Suprapubic skin (tissue), 4 donors: ENCODE data around the gene P2RX4.

Experiments
- POLR2A ChIP-seq, 2 donors: fragments of 450-650 bp; IDR thresholded peaks; one replicate each; pipeline ENCODE4 v1.6.1; 2017; ENCODE audit warnings: antibody characterized with exemption in 2 of 2, mild to moderate bottlenecking in 2 of 2, moderate library complexity in 2 of 2
- POLR2AphosphoS5 ChIP-seq, 3 donors: sonication (generic); formaldehyde crosslinking; IDR thresholded peaks; one replicate each; pipeline ENCODE4 v1.6.1; 2017; ENCODE audit warnings: antibody characterized with exemption in 3 of 3
- TF ChIP-seq, protein P1 (sequence below), 2 donors: fragments of 200-600 bp in 1 of 2; fragments of 450-650 bp in 1 of 2; sonication (generic) in 1 of 2; IDR thresholded peaks; one replicate each; pipeline ENCODE4 v1.5.1; 2016 to 2019; ENCODE audit warnings: antibody characterized with exemption in 2 of 2, mild to moderate bottlenecking in 1 of 2, moderate library complexity in 1 of 2

DNA sequence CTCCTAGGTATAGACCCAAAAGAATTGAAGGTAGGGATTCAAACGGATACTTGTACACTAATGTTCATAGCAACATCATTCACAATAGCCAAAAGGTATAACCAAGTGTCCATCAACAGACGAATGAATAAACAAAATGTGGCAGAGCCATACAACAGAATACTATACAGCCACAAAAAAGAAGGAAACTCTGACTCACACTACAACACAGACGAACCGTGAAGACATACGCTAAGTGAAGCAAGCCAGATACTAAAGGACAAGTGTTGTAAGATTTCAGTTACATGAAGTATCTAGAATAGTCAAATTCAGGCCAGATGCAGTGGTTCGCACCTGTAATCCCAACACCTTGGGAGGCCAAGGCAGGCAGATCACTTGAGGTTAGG lies 67.4 kb downstream of the P2RX4 start:
- TF ChIP-seq POLR2AphosphoS5 (IDR thresholded peaks at IDR 0.05) (no peak), POLR2A (IDR thresholded peaks at IDR 0.05) (no peak)
- TF ChIP-seq, protein P1, sequence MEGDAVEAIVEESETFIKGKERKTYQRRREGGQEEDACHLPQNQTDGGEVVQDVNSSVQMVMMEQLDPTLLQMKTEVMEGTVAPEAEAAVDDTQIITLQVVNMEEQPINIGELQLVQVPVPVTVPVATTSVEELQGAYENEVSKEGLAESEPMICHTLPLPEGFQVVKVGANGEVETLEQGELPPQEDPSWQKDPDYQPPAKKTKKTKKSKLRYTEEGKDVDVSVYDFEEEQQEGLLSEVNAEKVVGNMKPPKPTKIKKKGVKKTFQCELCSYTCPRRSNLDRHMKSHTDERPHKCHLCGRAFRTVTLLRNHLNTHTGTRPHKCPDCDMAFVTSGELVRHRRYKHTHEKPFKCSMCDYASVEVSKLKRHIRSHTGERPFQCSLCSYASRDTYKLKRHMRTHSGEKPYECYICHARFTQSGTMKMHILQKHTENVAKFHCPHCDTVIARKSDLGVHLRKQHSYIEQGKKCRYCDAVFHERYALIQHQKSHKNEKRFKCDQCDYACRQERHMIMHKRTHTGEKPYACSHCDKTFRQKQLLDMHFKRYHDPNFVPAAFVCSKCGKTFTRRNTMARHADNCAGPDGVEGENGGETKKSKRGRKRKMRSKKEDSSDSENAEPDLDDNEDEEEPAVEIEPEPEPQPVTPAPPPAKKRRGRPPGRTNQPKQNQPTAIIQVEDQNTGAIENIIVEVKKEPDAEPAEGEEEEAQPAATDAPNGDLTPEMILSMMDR (IDR thresholded peaks at IDR 0.05) = no peak
